Psoas muscle (tissue), 8 donors: ENCODE results near the gene RPL7L1. TPM values are rescaled to one million over a fixed set of nuclear protein-coding genes. Genes with fewer than 3 reads are reported as not detected.

Experiments used
- ATAC-seq, 4 donors: fragments of 200-7000 bp; cut with Tn5 transposase; one replicate each; pipeline ENCODE4 v1.9.1; 2020; ENCODE audit warnings: moderate library complexity in 3 of 4, mild to moderate bottlenecking in 2 of 4
- DNase-seq, 2 donors: peaks; one replicate each; pipeline ENCODE4 v3.0.0-alpha.2; 2020
- H3K27ac ChIP-seq: fragments of 200-600 bp; one replicate; pipeline ENCODE4 v1.8.0; 2022
- H3K27me3 ChIP-seq, 3 donors: fragments of 200-600 bp in 1 of 3; one replicate each; pipeline versions ENCODE4 v1.6.1 to v1.8.0; 2013 to 2022; ENCODE audit warnings: low read length in 2 of 3, mild to moderate bottlenecking in 2 of 3, moderate library complexity in 1 of 3; ENCODE audit not compliant: insufficient read depth in 3 of 3
- H3K36me3 ChIP-seq, 2 donors: fragments of 200-600 bp in 1 of 2; one replicate each; pipeline versions ENCODE4 v1.6.1 to v1.8.0; 2013 to 2022; ENCODE audit warnings: low read depth in 1 of 2, mild to moderate bottlenecking in 1 of 2, moderate library complexity in 1 of 2; ENCODE audit not compliant: insufficient read depth in 1 of 2
- H3K4me1 ChIP-seq: fragments of 200-600 bp; one replicate; pipeline ENCODE4 v1.8.0; 2022
- H3K4me3 ChIP-seq: fragments of 200-600 bp; one replicate; pipeline ENCODE4 v1.8.0; 2022; ENCODE audit warnings: mild to moderate bottlenecking
- H3K9me3 ChIP-seq: fragments of 200-600 bp; one replicate; pipeline ENCODE4 v1.8.0; 2022
- CTCF ChIP-seq: fragments of 200-600 bp; IDR thresholded peaks from one replicate; pipeline ENCODE4 v1.8.0; 2022; ENCODE audit warnings: antibody characterized with exemption
- WGBS, 3 donors: extraction: QIAGEN DNeasy Blood & Tissue Kit; methylation state at CpG; one replicate each; pipeline versions ENCODE4 v1.1.6 to v1.1.7; 2013; 5-methylcytosine and 5-hydroxymethylcytosine counted together
- intact Hi-C, 2 donors: fragments of 100-400 bp; cut with DNase I; formaldehyde crosslinking; loops; one replicate each; pipeline versions ENCODE4 v1.11.0 to v1.14.2; 2022
- polyA plus RNA-seq, 3 donors: library from polyadenylated mRNA; stranded (reverse); fragments of 200-250 nt; gene quantifications; one replicate each; pipeline ENCODE4 v1.2.3, GENCODE V29; 2013
- total RNA-seq, 4 donors: library from RNA; stranded (reverse); fragmentation: NEBNext Ultra II Directional in 2 of 4; extraction: Animal tissue kit (Norgen Biotek cat#: 25700) in 2 of 4; gene quantifications; one replicate each; pipeline versions ENCODE4 v1.2.1 to v1.2.4, GENCODE V29; 2021 to 2023
- donor health status: healthy with polysubstance abuse.
- donor health status: DM: no; HTN: no; CAD: no; lungs with moderate emphysema.
- donor health status: Bipolar disorder and iron deficiency.
- donor health status: healthy.
- donor health status: DM: yes; HTN: yes; CAD: no.
- donor health status: DM: no; HTN: no; CAD: no.
- donor health status: DM: no; HTN: no; CAD: no.
- donor health status: DM: yes; HTN: yes; CAD: no.

The RPL7L1 gene
- total and polyA plus RNA-seq, 7 donors, result 35.5 to 107 (median 68.7) TPM

- no peak for TF ChIP-seq CTCF
- Histone ChIP-seq H3K4me1 (peaks cover 4% of the 10 kb centered on the region), H3K4me3 (no peak overlapping the region), H3K9me3 (no peaks in the 10 kb centered on the region), H3K27me3 (peaks cover 0 to 32% (median 0%) of the 10 kb centered on the region in 3 donors), H3K27ac (no peak overlapping the region), H3K36me3 (no peaks in the 10 kb centered on the region)
- DNase-seq (no peak), ATAC-seq (no peak)
- intact Hi-C loops, result no loop called here
- whole genome bisulfite sequencing, 3 donors, result 65 to 68% (median 67%) methylated on average over 4 of the region's 4 CpGs
Measured at GRCh38 chr6:42914546-42914945, 35.1 kb downstream of the RPL7L1 start.

- no peaks in the 10 kb centered on the region for H3K36me3 ChIP-seq
- WGBS, 3 donors, result 72 to 75% (median 73%) methylated on average over 8 to 10 of the region's 10 CpGs
- ATAC-seq, result no peak
Measured at GRCh38 chr6:42915732-42916131, 36.3 kb downstream of the RPL7L1 start, which contains the start of gene PTCRA. Gene PTCRA (plus strand): TSS chr6:42916053. CDS start chr6:42916070, 17 bp downstream.

GRCh38 chr6:42916288-42916687, 36.9 kb downstream of the RPL7L1 start:
- no peak for DNase-seq
- 87 to 95% (median 88%) methylated on average over 1 of the region's 1 CpG for WGBS, 3 donors
- Histone ChIP-seq H3K9me3 (no peaks in the 10 kb centered on the region), H3K27ac (no peak overlapping the region), H3K4me1 (peaks cover 4% of the 10 kb centered on the region), H3K4me3 (no peak overlapping the region), H3K27me3 (peaks cover 0 to 27% (median 0%) of the 10 kb centered on the region in 3 donors), H3K36me3 (no peaks in the 10 kb centered on the region)
- no peak for ATAC-seq
- no peak for TF ChIP-seq CTCF
- intact Hi-C loops, result no loop called here

More at GRCh38 chr6:42915732-42916131, 36.3 kb downstream of the RPL7L1 start, which contains the start of gene PTCRA:
- Histone ChIP-seq H3K27ac (no peak within 1 kb of the TSS), H3K4me3 (no peak within 1 kb of the TSS), H3K4me1 (peaks cover 4% of the 10 kb centered on the region), H3K9me3 (no peaks in the 10 kb centered on the region), H3K27me3 (peaks cover 0 to 32% (median 0%) of the 10 kb centered on the region in 3 donors)
- intact Hi-C loops, result no loop called here
- DNase-seq, result no peak
- TF ChIP-seq CTCF, result no peak

GRCh38 chr6:42921801-42922200, 42.4 kb downstream of the RPL7L1 start:
- intact Hi-C loops, result no loop called here

More at GRCh38 chr6:42921801-42922200, 42.4 kb downstream of the RPL7L1 start:
- H3K4me3 ChIP-seq, result no peak overlapping the region
- no peaks in the 10 kb centered on the region for H3K36me3 ChIP-seq
- H3K27ac ChIP-seq, result no peak overlapping the region
- TF ChIP-seq CTCF, result no peak
- 68 to 77% (median 74%) methylated on average over 6 of the region's 6 CpGs for WGBS, 3 donors
- H3K4me1 ChIP-seq, result no peaks in the 10 kb centered on the region
- no peak for ATAC-seq
- DNase-seq, result no peak
- no peaks in the 10 kb centered on the region for H3K27me3 ChIP-seq
- H3K9me3 ChIP-seq, result no peaks in the 10 kb centered on the region
